ENCODE measurements around the gene TST. TPM values are rescaled to one million over a fixed set of nuclear protein-coding genes. Genes with fewer than 3 reads are reported as not detected.
A peak's percentile ranks its signal among the peaks of the same experiment; 100 is the strongest.

TST gene
- total and polyA plus RNA-seq, 4 donors: 30.2 to 107 (median 56.7) TPM

DNA sequence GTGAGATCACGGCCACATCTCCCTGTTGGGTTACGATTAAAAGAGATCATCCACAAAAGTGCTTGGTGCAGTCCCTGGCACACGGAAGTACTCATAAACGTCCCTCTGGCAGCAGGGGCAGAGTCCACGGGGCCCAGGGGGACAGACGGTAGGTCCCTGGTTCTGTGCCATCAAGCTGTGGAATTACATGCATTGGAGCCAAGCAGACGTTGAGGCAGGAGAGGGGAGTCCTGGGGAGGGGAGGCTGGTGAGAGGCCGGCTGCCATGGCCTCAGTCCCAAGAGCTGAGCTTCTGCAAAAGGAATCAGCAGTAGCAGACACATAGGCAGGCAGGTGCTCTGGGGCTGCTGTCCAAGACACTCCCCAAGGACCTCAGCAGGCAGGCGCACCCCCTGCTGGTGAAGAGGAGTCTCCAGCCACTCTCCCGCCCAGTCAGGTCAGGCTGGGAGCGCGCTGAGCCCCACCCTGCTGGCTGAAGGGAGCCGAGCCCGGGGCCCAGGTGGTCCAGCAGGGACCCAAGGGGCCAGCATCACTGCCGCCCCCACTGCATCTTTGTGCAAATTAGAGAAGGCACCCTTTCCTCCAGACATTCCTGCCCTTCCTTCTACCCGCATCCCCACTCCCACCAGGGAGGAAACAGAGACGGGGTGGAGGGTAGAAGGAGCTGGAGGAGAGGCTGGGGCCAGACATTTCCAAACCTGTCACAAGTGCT, 24.7 kb upstream of the TST start:
- WGBS, 2 donors: 43 to 44% methylated on average over 17 of the region's 17 CpGs
- Histone ChIP-seq H3K36me3 (ENCODE audit: control insufficient read depth in 4 of 4, insufficient read depth in 4 of 4, low read length in 4 of 4) (no peaks in the 10 kb centered on the region), H3K9me3 (ENCODE audit: control insufficient read depth in 4 of 4, insufficient read depth in 3 of 4, low read length in 3 of 4) (no peaks in the 10 kb centered on the region), H3K9ac (ENCODE audit: insufficient read depth in 1 of 2, low read length in 2 of 2) (no peak overlapping the region), H3K4me3 (no peak overlapping the region), H3K4me1 (ENCODE audit: control insufficient read depth in 5 of 5, insufficient read depth in 5 of 5, low read length in 5 of 5) (no peaks in the 10 kb centered on the region), H3K27me3 (ENCODE audit: control insufficient read depth in 3 of 3, insufficient read depth in 3 of 3, low read length in 2 of 3) (no peaks in the 10 kb centered on the region), H3K27ac (ENCODE audit: low read depth in 1 of 2, low read length in 1 of 2) (no peak overlapping the region)
- ATAC-seq (ENCODE audit: insufficient read depth, low FRiP score) (peak; percentile 67), DNase-seq (peak; percentile 37 to 61 (median 52))
- TF ChIP-seq, protein P1, sequence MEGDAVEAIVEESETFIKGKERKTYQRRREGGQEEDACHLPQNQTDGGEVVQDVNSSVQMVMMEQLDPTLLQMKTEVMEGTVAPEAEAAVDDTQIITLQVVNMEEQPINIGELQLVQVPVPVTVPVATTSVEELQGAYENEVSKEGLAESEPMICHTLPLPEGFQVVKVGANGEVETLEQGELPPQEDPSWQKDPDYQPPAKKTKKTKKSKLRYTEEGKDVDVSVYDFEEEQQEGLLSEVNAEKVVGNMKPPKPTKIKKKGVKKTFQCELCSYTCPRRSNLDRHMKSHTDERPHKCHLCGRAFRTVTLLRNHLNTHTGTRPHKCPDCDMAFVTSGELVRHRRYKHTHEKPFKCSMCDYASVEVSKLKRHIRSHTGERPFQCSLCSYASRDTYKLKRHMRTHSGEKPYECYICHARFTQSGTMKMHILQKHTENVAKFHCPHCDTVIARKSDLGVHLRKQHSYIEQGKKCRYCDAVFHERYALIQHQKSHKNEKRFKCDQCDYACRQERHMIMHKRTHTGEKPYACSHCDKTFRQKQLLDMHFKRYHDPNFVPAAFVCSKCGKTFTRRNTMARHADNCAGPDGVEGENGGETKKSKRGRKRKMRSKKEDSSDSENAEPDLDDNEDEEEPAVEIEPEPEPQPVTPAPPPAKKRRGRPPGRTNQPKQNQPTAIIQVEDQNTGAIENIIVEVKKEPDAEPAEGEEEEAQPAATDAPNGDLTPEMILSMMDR (IDR thresholded peaks at IDR 0.05; ENCODE audit: control extremely low read depth, extremely low read depth): peak; percentile 42

GRCh38 chr22:37043209-37043827, 24.1 kb upstream of the TST start:
- 78 to 86% methylated on average over 7 of the region's 7 CpGs for WGBS, 2 donors
- no peak overlapping the region for H3K27ac ChIP-seq (ENCODE audit: low read depth in 1 of 2, low read length in 1 of 2)

DNA sequence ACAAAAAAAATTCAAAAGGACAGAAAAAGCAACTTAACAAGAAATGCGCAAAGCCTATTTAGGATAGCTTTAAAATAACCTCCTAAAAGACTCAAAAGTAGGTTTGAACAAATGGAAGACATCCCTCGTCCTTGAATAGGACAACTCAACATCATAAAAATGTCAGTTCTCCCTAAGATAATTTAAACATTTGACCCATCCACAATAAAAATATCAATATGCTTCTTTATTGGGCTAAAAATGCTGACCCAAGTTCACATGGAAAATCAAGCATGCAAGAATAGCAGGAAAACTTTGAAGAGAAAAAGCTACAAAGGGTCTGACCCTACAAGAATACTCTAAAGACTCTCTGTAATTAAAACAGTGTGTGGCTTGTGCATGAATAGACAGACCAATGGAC, 20.2 kb upstream of the TST start:
- Histone ChIP-seq H3K27ac (ENCODE audit: low read depth in 1 of 2, low read length in 1 of 2) (no peak overlapping the region), H3K4me1 (ENCODE audit: control insufficient read depth in 5 of 5, insufficient read depth in 5 of 5, low read length in 5 of 5) (peaks cover 0 to 4% (median 0%) of the 10 kb centered on the region in 5 donors), H3K9me3 (ENCODE audit: control insufficient read depth in 4 of 4, insufficient read depth in 3 of 4, low read length in 3 of 4) (no peaks in the 10 kb centered on the region), H3K27me3 (ENCODE audit: control insufficient read depth in 3 of 3, insufficient read depth in 3 of 3, low read length in 2 of 3) (no peaks in the 10 kb centered on the region), H3K9ac (ENCODE audit: insufficient read depth in 1 of 2, low read length in 2 of 2) (no peak overlapping the region), H3K36me3 (ENCODE audit: control insufficient read depth in 4 of 4, insufficient read depth in 4 of 4, low read length in 4 of 4) (no peaks in the 10 kb centered on the region), H3K4me3 (no peak overlapping the region)
- DNase-seq (no peak), ATAC-seq (ENCODE audit: insufficient read depth, low FRiP score) (no peak)
- TF ChIP-seq, protein P1 (IDR thresholded peaks at IDR 0.05; ENCODE audit: control extremely low read depth, extremely low read depth): no peak
- WGBS, 2 donors: 94% methylated on average over 2 of the region's 2 CpGs

More at GRCh38 chr22:37043209-37043827, 24.1 kb upstream of the TST start:
- TF ChIP-seq, protein P1 (IDR thresholded peaks at IDR 0.05; ENCODE audit: control extremely low read depth, extremely low read depth): no peak
- Histone ChIP-seq H3K4me1 (ENCODE audit: control insufficient read depth in 5 of 5, insufficient read depth in 5 of 5, low read length in 5 of 5) (no peaks in the 10 kb centered on the region), H3K4me3 (no peak overlapping the region), H3K36me3 (ENCODE audit: control insufficient read depth in 4 of 4, insufficient read depth in 4 of 4, low read length in 4 of 4) (no peaks in the 10 kb centered on the region), H3K27me3 (ENCODE audit: control insufficient read depth in 3 of 3, insufficient read depth in 3 of 3, low read length in 2 of 3) (no peaks in the 10 kb centered on the region), H3K9ac (ENCODE audit: insufficient read depth in 1 of 2, low read length in 2 of 2) (no peak overlapping the region), H3K9me3 (ENCODE audit: control insufficient read depth in 4 of 4, insufficient read depth in 3 of 4, low read length in 3 of 4) (no peaks in the 10 kb centered on the region)
- DNase-seq (no peak), ATAC-seq (ENCODE audit: insufficient read depth, low FRiP score) (no peak)

All from lung (tissue), 12 donors.